Measurements from ENCODE around the gene GULP1. TPM values are rescaled to one million over a fixed set of nuclear protein-coding genes. Genes with fewer than 3 reads are reported as not detected.

GULP1 gene
- total and polyA plus RNA-seq, 12 donors, result 2.0 to 6.0 (median 4.7) TPM

DNA sequence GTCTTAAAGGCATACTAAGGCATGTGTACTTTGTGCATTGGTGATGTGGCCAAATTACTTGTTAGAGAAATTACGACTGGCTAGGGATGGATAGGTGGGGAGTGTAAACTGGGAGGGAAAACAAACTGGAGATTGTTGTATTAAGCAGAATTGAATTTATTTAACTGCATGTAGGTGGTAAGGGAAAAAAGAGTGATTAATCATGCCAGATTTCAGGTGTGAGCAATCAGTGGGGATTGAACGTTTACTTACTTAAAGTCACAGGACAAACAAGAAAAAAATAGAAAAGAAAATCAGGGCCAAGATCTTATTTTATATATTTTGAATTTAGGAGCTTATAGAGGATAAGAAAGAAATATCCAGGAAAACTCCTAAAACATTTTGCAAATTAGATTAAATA lies 88.6 kb downstream of the GULP1 start:
- ATAC-seq (no peak), DNase-seq (no peak)
- peaks cover 0 to 26% (median 9%) of the 10 kb centered on the region in 9 donors for H3K4me1 ChIP-seq
- peaks cover 0 to 6% (median 0%) of the 10 kb centered on the region in 11 donors for H3K9me3 ChIP-seq
- no peak overlapping the region for H3K27ac ChIP-seq
- intact Hi-C loops (cut with DNase I), result loop anchor here in 1 of 10 donors (5.0 kb wide), 1 partner anchor 88 kb away; the partner anchor contains the start of gene GULP1
- 77 to 82% methylated on average over 2 of the region's 2 CpGs for WGBS, 2 donors
- H3K4me3 ChIP-seq, result no peak overlapping the region
- no peaks in the 10 kb centered on the region for H3K27me3 ChIP-seq
- no peaks in the 10 kb centered on the region for H3K36me3 ChIP-seq
- TF ChIP-seq, protein P1, sequence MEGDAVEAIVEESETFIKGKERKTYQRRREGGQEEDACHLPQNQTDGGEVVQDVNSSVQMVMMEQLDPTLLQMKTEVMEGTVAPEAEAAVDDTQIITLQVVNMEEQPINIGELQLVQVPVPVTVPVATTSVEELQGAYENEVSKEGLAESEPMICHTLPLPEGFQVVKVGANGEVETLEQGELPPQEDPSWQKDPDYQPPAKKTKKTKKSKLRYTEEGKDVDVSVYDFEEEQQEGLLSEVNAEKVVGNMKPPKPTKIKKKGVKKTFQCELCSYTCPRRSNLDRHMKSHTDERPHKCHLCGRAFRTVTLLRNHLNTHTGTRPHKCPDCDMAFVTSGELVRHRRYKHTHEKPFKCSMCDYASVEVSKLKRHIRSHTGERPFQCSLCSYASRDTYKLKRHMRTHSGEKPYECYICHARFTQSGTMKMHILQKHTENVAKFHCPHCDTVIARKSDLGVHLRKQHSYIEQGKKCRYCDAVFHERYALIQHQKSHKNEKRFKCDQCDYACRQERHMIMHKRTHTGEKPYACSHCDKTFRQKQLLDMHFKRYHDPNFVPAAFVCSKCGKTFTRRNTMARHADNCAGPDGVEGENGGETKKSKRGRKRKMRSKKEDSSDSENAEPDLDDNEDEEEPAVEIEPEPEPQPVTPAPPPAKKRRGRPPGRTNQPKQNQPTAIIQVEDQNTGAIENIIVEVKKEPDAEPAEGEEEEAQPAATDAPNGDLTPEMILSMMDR (IDR thresholded peaks at IDR 0.05), result no peak

DNA sequence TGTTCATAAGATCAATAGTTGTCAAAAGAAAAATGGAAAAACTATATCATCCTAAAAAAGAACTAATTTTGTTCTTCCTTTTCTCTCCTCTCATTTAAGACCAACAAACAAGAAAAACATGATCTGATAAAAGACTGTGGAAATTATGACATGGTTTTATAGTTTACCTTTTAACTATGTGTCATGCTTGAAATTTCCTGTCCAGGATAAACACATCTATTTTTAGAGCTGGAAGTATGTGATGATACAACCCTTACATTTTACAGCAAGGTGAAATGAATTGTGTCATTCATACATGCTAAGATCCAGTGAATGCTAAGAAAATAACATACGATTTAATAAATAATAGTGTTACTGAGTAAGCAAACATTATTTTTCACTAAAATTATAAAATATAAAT lies 89.9 kb downstream of the GULP1 start:
- H3K27me3 ChIP-seq, result no peaks in the 10 kb centered on the region
- 51 to 61% methylated on average over 1 of the region's 1 CpG for WGBS, 2 donors
- intact Hi-C loops (cut with DNase I), result loop anchor here in 1 of 10 donors (5.0 kb wide), 1 partner anchor 89 kb away; the partner anchor contains the start of gene GULP1
- peaks cover 0 to 20% (median 9%) of the 10 kb centered on the region in 9 donors for H3K4me1 ChIP-seq
- peak overlapping the region in 1 of 10 donors; percentile 25 for H3K27ac ChIP-seq
- H3K4me3 ChIP-seq, result no peak overlapping the region
- no peak for DNase-seq
- peaks cover 0 to 14% (median 0%) of the 10 kb centered on the region in 11 donors for H3K9me3 ChIP-seq
- peak in 1 of 8 donors; percentile 27 for ATAC-seq
- TF ChIP-seq, protein P1 (IDR thresholded peaks at IDR 0.05), result no peak
- peaks cover 0 to 6% (median 0%) of the 10 kb centered on the region in 9 donors for H3K36me3 ChIP-seq

DNA sequence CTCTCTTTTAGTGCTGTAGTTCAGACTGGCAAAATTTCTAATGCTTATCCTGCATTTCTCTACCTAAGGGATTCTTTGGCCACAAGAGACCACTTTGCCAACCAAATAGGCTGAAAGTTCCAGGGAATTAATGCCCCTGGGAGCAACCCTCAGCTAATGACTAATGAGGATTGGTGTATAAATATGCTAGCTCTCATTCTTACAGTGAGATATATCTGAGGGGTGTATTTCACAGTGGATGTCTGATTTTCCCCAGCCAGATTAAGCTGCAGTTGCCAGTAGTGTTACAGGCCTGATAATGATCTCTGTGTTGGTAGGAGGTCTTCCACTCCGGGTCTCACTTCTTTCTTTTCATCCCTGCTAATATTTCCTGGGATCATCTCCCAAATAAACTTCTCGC lies 90.4 kb downstream of the GULP1 start:
- peak overlapping the region in 2 of 10 donors; percentile 40 to 43 for H3K4me3 ChIP-seq
- intact Hi-C loops (cut with DNase I), result loop anchor here in 1 of 10 donors (5.0 kb wide), 1 partner anchor 90 kb away; the partner anchor contains the start of gene GULP1
- WGBS, 2 donors, result 65 to 68% methylated on average over 2 of the region's 2 CpGs

GRCh38 chr2:188383158-188383557 lies 91.5 kb downstream of the GULP1 start:
- peaks cover 0 to 6% (median 0%) of the 10 kb centered on the region in 9 donors for H3K36me3 ChIP-seq
- H3K4me3 ChIP-seq, result peak overlapping the region in 8 of 10 donors; percentile 2 to 43 (median 34)
- TF ChIP-seq, protein P1 (IDR thresholded peaks at IDR 0.05), result no peak
- peak overlapping the region in 3 of 10 donors; percentile 13 to 53 (median 42) for H3K27ac ChIP-seq
- ATAC-seq (no peak), DNase-seq (no peak)
- intact Hi-C loops (cut with DNase I), result loop anchor here in 1 of 10 donors (5.0 kb wide), 1 partner anchor 91 kb away; the partner anchor contains the start of gene GULP1
- 25% methylated on average over 1 of the region's 1 CpG for WGBS, 2 donors
- H3K9me3 ChIP-seq, result peaks cover 0 to 14% (median 0%) of the 10 kb centered on the region in 11 donors
- peaks cover 0 to 20% (median 9%) of the 10 kb centered on the region in 9 donors for H3K4me1 ChIP-seq
- H3K27me3 ChIP-seq, result no peaks in the 10 kb centered on the region

More for the DNA sequence above, 90.4 kb downstream of the GULP1 start:
- ATAC-seq, result peak in 1 of 8 donors; percentile 34
- peaks cover 0 to 20% (median 9%) of the 10 kb centered on the region in 9 donors for H3K4me1 ChIP-seq
- peaks cover 0 to 6% (median 0%) of the 10 kb centered on the region in 9 donors for H3K36me3 ChIP-seq
- no peaks in the 10 kb centered on the region for H3K27me3 ChIP-seq
- TF ChIP-seq, protein P1 (IDR thresholded peaks at IDR 0.05), result no peak
- peak overlapping the region in 3 of 10 donors; percentile 13 to 42 (median 25) for H3K27ac ChIP-seq
- H3K9me3 ChIP-seq, result peaks cover 0 to 14% (median 0%) of the 10 kb centered on the region in 11 donors
- DNase-seq, result no peak

All from heart right ventricle (tissue), 16 donors.